Measurements from ENCODE around the gene PCDHA6.

DNA sequence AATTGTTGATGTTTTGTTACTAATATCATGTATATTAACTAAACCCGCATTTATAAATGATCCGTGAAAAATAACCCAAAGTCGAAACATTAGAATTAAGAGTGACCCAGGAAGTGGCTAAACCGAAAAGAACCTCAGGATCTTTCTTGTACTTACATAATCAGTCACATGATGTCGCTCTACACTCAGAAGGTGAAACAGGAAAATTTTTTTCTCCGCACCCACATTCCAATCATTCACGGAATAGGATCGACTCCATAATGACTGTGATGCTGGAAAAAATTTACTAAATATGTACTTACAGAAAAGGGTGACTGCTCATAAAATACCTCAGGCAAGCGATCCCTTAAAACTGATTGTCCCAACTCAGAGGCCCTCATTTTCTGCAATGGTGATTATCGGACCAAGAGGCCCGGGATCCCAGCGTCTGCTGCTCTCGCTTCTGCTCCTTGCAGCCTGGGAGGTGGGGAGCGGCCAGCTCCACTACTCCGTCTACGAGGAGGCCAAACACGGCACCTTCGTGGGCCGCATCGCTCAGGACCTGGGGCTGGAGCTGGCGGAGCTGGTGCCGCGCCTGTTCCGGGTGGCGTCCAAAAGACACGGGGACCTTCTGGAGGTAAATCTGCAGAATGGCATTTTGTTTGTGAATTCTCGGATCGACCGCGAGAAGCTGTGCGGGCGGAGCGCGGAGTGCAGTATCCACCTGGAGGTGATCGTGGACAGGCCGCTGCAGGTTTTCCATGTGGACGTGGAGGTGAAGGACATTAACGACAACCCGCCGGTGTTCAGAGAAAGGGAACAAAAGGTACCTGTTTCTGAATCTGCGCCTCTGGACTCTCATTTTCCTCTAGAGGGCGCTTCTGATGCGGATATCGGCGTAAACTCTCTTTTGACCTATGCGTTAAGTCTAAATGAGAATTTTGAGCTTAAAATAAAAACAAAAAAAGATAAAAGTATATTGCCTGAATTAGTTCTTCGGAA, 47.6 kb downstream of the PCDHA6 start, which contains the start of gene PCDHA12:
- TF ChIP-seq, protein P1, sequence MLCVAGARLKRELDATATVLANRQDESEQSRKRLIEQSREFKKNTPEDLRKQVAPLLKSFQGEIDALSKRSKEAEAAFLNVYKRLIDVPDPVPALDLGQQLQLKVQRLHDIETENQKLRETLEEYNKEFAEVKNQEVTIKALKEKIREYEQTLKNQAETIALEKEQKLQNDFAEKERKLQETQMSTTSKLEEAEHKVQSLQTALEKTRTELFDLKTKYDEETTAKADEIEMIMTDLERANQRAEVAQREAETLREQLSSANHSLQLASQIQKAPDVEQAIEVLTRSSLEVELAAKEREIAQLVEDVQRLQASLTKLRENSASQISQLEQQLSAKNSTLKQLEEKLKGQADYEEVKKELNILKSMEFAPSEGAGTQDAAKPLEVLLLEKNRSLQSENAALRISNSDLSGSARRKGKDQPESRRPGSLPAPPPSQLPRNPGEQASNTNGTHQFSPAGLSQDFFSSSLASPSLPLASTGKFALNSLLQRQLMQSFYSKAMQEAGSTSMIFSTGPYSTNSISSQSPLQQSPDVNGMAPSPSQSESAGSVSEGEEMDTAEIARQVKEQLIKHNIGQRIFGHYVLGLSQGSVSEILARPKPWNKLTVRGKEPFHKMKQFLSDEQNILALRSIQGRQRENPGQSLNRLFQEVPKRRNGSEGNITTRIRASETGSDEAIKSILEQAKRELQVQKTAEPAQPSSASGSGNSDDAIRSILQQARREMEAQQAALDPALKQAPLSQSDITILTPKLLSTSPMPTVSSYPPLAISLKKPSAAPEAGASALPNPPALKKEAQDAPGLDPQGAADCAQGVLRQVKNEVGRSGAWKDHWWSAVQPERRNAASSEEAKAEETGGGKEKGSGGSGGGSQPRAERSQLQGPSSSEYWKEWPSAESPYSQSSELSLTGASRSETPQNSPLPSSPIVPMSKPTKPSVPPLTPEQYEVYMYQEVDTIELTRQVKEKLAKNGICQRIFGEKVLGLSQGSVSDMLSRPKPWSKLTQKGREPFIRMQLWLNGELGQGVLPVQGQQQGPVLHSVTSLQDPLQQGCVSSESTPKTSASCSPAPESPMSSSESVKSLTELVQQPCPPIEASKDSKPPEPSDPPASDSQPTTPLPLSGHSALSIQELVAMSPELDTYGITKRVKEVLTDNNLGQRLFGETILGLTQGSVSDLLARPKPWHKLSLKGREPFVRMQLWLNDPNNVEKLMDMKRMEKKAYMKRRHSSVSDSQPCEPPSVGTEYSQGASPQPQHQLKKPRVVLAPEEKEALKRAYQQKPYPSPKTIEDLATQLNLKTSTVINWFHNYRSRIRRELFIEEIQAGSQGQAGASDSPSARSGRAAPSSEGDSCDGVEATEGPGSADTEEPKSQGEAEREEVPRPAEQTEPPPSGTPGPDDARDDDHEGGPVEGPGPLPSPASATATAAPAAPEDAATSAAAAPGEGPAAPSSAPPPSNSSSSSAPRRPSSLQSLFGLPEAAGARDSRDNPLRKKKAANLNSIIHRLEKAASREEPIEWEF (IDR thresholded peaks at IDR 0.05; ENCODE audit: insufficient replicate concordance, low read depth, low read length), result no peak
- TF ChIP-seq, protein P2, sequence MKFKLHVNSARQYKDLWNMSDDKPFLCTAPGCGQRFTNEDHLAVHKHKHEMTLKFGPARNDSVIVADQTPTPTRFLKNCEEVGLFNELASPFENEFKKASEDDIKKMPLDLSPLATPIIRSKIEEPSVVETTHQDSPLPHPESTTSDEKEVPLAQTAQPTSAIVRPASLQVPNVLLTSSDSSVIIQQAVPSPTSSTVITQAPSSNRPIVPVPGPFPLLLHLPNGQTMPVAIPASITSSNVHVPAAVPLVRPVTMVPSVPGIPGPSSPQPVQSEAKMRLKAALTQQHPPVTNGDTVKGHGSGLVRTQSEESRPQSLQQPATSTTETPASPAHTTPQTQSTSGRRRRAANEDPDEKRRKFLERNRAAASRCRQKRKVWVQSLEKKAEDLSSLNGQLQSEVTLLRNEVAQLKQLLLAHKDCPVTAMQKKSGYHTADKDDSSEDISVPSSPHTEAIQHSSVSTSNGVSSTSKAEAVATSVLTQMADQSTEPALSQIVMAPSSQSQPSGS (IDR thresholded peaks at IDR 0.05; ENCODE audit: low read length), result no peak
- TF ChIP-seq POLR2AphosphoS5 (IDR thresholded peaks at IDR 0.05; ENCODE audit: low read length) (no peak), FOXK2 (IDR thresholded peaks at IDR 0.05) (no peak), CEBPB (IDR thresholded peaks at IDR 0.05; ENCODE audit: borderline replicate concordance in 1 of 2, low read depth in 2 of 2, low read length in 2 of 2) (no peak)

All from GM12878 (cell line).